H9 (cell line): Measurements from ENCODE around the gene ADGB. TPM values are rescaled to one million over a fixed set of nuclear protein-coding genes. Genes with fewer than 3 reads are reported as not detected.

Experiments used
- DNase-seq: peaks from one replicate; pipeline ENCODE4 v3.0.0-alpha.2; 2017
- H2AFZ ChIP-seq: one replicate; pipeline ENCODE4 v1.6.1; 2013; ENCODE audit warnings: mild to moderate bottlenecking, low read length, control low read depth, moderate library complexity
- H2AK5ac ChIP-seq: 2 replicates; pipeline ENCODE4 v1.6.1; 2013; ENCODE audit warnings: low read length, control low read depth, mixed read lengths; ENCODE audit not compliant: insufficient read length
- H2BK120ac ChIP-seq: one replicate; pipeline ENCODE4 v1.6.1; 2013; ENCODE audit warnings: low read depth, mild to moderate bottlenecking, low read length, control low read depth, inconsistent platforms; ENCODE audit not compliant: poor library complexity, severe bottlenecking
- H2BK12ac ChIP-seq: 2 replicates; pipeline ENCODE4 v1.6.1; 2013; ENCODE audit warnings: low read length, control low read depth, mixed read lengths, low read depth; ENCODE audit not compliant: insufficient read length
- H2BK15ac ChIP-seq: 2 replicates; pipeline ENCODE4 v1.6.1; 2013; ENCODE audit warnings: low read depth, low read length, control low read depth
- H2BK20ac ChIP-seq: one replicate; pipeline ENCODE4 v1.6.1; 2013; ENCODE audit warnings: low read depth, mild to moderate bottlenecking, low read length, control low read depth, inconsistent platforms; ENCODE audit not compliant: poor library complexity, severe bottlenecking
- H2BK5ac ChIP-seq: 2 replicates; pipeline ENCODE4 v1.6.1; 2013; ENCODE audit warnings: low read length, control low read depth, mixed read lengths; ENCODE audit not compliant: insufficient read length
- H3K14ac ChIP-seq: 2 replicates; pipeline ENCODE4 v1.6.1; 2013; ENCODE audit warnings: low read length, control low read depth; ENCODE audit not compliant: insufficient read depth
- H3K18ac ChIP-seq: 2 replicates; pipeline ENCODE4 v1.6.1; 2013; ENCODE audit warnings: low read depth, mild to moderate bottlenecking, mixed read lengths, low read length, control low read depth; ENCODE audit not compliant: insufficient read length
- H3K23ac ChIP-seq: 2 replicates; pipeline ENCODE4 v1.6.1; 2013; ENCODE audit warnings: low read length, control low read depth, mixed read lengths, low read depth; ENCODE audit not compliant: insufficient read length
- H3K23me2 ChIP-seq: 2 replicates; pipeline ENCODE4 v1.6.1; 2013; ENCODE audit warnings: low read depth, mild to moderate bottlenecking, mixed read lengths, low read length, control low read depth; ENCODE audit not compliant: insufficient read length, poor library complexity, severe bottlenecking
- H3K27ac ChIP-seq: 2 replicates; pipeline ENCODE4 v1.5.1; 2013; ENCODE audit warnings: low read length, control low read depth, mixed read lengths, low read depth; ENCODE audit not compliant: insufficient read length
- H3K27me3 ChIP-seq: 2 replicates; pipeline ENCODE4 v1.6.1; 2013; ENCODE audit warnings: low read length, control low read depth, inconsistent platforms; ENCODE audit not compliant: insufficient read depth
- H3K4ac ChIP-seq: 2 replicates; pipeline ENCODE4 v1.6.1; 2013; ENCODE audit warnings: low read depth, mild to moderate bottlenecking, control low read depth, inconsistent platforms, low read length, moderate library complexity
- H3K4me1 ChIP-seq: 2 replicates; pipeline ENCODE4 v1.6.1; 2013; ENCODE audit warnings: low read length, control low read depth, inconsistent platforms; ENCODE audit not compliant: insufficient read depth
- H3K4me2 ChIP-seq: 2 replicates; pipeline ENCODE4 v1.6.1; 2013; ENCODE audit warnings: low read length, control low read depth, mixed read lengths; ENCODE audit not compliant: insufficient read length, insufficient read depth
- H3K56ac ChIP-seq: 2 replicates; pipeline ENCODE4 v1.6.1; 2013; ENCODE audit warnings: low read depth, mild to moderate bottlenecking, mixed read lengths, low read length, control low read depth; ENCODE audit not compliant: insufficient read length
- H3K79me1 ChIP-seq: 2 replicates; pipeline ENCODE4 v1.6.1; 2013; ENCODE audit warnings: low read depth, mild to moderate bottlenecking, moderate library complexity, low read length, control low read depth, inconsistent platforms; ENCODE audit not compliant: insufficient read depth, poor library complexity, severe bottlenecking
- H3K79me2 ChIP-seq: 2 replicates; pipeline ENCODE4 v1.6.1; 2013; ENCODE audit warnings: low read length, control low read depth, inconsistent platforms; ENCODE audit not compliant: insufficient read depth
- H3K9ac ChIP-seq: 2 replicates; pipeline ENCODE4 v1.6.1; 2013; ENCODE audit warnings: low read length, control low read depth, mixed read lengths; ENCODE audit not compliant: insufficient read length; ENCODE audit errors: extremely low read depth
- H3K9me3 ChIP-seq: one replicate; pipeline ENCODE4 v1.6.1; 2013; ENCODE audit warnings: low read depth, low read length, inconsistent platforms; ENCODE audit not compliant: control insufficient read depth
- H3T11ph ChIP-seq: one replicate; pipeline ENCODE4 v1.6.1; 2013; ENCODE audit warnings: mild to moderate bottlenecking, low read length, control low read depth, inconsistent platforms
- H4K20me1 ChIP-seq: one replicate; pipeline ENCODE4 v1.6.1; 2013; ENCODE audit not compliant: control insufficient read depth, insufficient read length, insufficient read depth
- H4K5ac ChIP-seq: 2 replicates; pipeline ENCODE4 v1.6.1; 2013; ENCODE audit warnings: low read depth, mild to moderate bottlenecking, mixed read lengths, low read length, control low read depth; ENCODE audit not compliant: insufficient read length
- H4K8ac ChIP-seq: replicated peaks from 2 replicates; pipeline ENCODE4 v1.6.1; 2013; ENCODE audit warnings: low read length, control low read depth, mixed read lengths, low read depth; ENCODE audit not compliant: insufficient read length
- H4K91ac ChIP-seq: 2 replicates; pipeline ENCODE4 v1.6.1; 2013; ENCODE audit warnings: low read depth, mild to moderate bottlenecking, moderate library complexity, mixed read lengths, low read length, control low read depth; ENCODE audit not compliant: insufficient read length
- H3K27ac Mint-ChIP-seq, 3 experiments: 2 replicates in 2 of 3; 3 replicates in 1 of 3; pipeline ENCODE4 v1.8.0; 2020 to 2021; ENCODE audit warnings: mixed read lengths in 3 of 3, mild to moderate bottlenecking in 1 of 3, moderate library complexity in 1 of 3
- H3K27me3 Mint-ChIP-seq: 2 replicates; pipeline ENCODE4 v1.8.0; 2021; ENCODE audit warnings: low read depth, mild to moderate bottlenecking, moderate library complexity, mixed read lengths
- H3K36me3 Mint-ChIP-seq, 3 experiments: 2 replicates in 2 of 3; 3 replicates in 1 of 3; pipeline ENCODE4 v1.8.0; 2020 to 2021; ENCODE audit warnings: low read depth in 3 of 3, mixed read lengths in 3 of 3; ENCODE audit not compliant: insufficient read depth in 1 of 3
- H3K4me1 Mint-ChIP-seq, 2 experiments: 2 replicates each; pipeline ENCODE4 v1.8.0; 2020; ENCODE audit warnings: mixed read lengths in 2 of 2
- H3K4me3 Mint-ChIP-seq, 2 experiments: 2 replicates in 1 of 2; 3 replicates in 1 of 2; pipeline ENCODE4 v1.8.0; 2020 to 2021; ENCODE audit warnings: mild to moderate bottlenecking in 2 of 2, mixed read lengths in 2 of 2, moderate library complexity in 1 of 2
- H3K9me3 Mint-ChIP-seq, 2 experiments: 2 replicates in 1 of 2; 3 replicates in 1 of 2; pipeline ENCODE4 v1.8.0; 2020; ENCODE audit warnings: mild to moderate bottlenecking in 2 of 2, mixed read lengths in 2 of 2, moderate library complexity in 1 of 2
- WGBS: extraction: QIAGEN DNeasy Blood & Tissue Kit; methylation state at CpG from one replicate; pipeline ENCODE4 v1.1.7; 2013; ENCODE audit warnings: missing lambda C conversion rate, low lambda C conversion rate, mixed read lengths; ENCODE audit not compliant: insufficient read length; ENCODE audit errors: extremely low coverage; 5-methylcytosine and 5-hydroxymethylcytosine counted together
- total RNA-seq: library from RNA; stranded (reverse); gene quantifications from 2 replicates; pipeline ENCODE4 v1.2.1, GENCODE V29; 2021
- TF ChIP-seq, protein P1 (sequence below): fragments of 200-600 bp; sonication (generic); conservative IDR thresholded peaks from 3 replicates; pipeline ENCODE4 v1.8.0; 2021; ENCODE audit warnings: antibody characterized with exemption, mild to moderate bottlenecking

The ADGB gene
- total RNA-seq, 1 experiment from 2014 or later: not detected

DNA sequence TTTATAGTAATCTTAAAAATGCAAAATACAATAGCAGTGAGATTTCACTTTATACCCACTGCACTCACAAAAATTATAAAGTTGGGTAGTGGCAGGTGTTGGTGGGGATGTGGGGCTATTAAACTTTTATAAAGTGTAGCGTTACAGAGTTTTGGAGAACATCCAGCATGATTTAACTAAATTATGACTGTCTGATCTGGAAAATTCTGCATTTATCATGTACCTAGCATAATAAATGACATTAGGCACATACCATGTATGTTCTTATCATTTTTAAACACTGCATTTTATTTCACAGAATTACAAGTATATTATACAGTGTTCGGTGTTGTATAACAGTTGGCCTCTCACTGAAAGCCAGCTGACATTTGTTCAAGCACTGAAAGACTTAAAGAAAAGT is 169.9 kb downstream of the ADGB start:
- Histone ChIP-seq H2AK5ac (no peak overlapping the region), H3K79me2 (no peaks in the 10 kb centered on the region), H3K18ac (no peak overlapping the region), H3K14ac (no peak overlapping the region), H2BK15ac (no peak overlapping the region), H2BK12ac (no peak overlapping the region), H2BK20ac (no peak overlapping the region), H3K27me3 (no peaks in the 10 kb centered on the region), H2BK5ac (no peak overlapping the region), H3T11ph (no peak overlapping the region), H4K91ac (no peak overlapping the region), H3K56ac (no peak overlapping the region), H3K23ac (no peak overlapping the region), H3K27ac (no peak overlapping the region), H2BK120ac (no peak overlapping the region), H3K79me1 (no peaks in the 10 kb centered on the region), H3K9ac (no peak overlapping the region), H4K8ac (no peak overlapping the region), H3K23me2 (no peaks in the 10 kb centered on the region), H3K4me2 (no peak overlapping the region), H3K4me1 (no peaks in the 10 kb centered on the region), H3K4ac (no peak overlapping the region), H3K9me3 (no peaks in the 10 kb centered on the region), H4K5ac (no peak overlapping the region), H4K20me1 (no peaks in the 10 kb centered on the region), H2AFZ (no peak overlapping the region)
- Mint-ChIP-seq H3K27me3 (no peaks in the 10 kb centered on the region), H3K36me3 (no peaks in the 10 kb centered on the region), H3K27ac (no peak overlapping the region), H3K9me3 (no peaks in the 10 kb centered on the region), H3K4me3 (no peak overlapping the region), H3K4me1 (no peaks in the 10 kb centered on the region)
- no CpG with 5 or more reads among the region's 2 CpGs for WGBS
- no peak for DNase-seq
- TF ChIP-seq, protein P1, sequence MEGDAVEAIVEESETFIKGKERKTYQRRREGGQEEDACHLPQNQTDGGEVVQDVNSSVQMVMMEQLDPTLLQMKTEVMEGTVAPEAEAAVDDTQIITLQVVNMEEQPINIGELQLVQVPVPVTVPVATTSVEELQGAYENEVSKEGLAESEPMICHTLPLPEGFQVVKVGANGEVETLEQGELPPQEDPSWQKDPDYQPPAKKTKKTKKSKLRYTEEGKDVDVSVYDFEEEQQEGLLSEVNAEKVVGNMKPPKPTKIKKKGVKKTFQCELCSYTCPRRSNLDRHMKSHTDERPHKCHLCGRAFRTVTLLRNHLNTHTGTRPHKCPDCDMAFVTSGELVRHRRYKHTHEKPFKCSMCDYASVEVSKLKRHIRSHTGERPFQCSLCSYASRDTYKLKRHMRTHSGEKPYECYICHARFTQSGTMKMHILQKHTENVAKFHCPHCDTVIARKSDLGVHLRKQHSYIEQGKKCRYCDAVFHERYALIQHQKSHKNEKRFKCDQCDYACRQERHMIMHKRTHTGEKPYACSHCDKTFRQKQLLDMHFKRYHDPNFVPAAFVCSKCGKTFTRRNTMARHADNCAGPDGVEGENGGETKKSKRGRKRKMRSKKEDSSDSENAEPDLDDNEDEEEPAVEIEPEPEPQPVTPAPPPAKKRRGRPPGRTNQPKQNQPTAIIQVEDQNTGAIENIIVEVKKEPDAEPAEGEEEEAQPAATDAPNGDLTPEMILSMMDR: no peak
